Measurements from ENCODE around the gene CGREF1. TPM values are rescaled to one million over a fixed set of nuclear protein-coding genes. Genes with fewer than 3 reads are reported as not detected.

Gene CGREF1
- total RNA-seq, 1 donor from 2014 or later: 2.4 TPM

GRCh38 chr2:27070653-27071276, 48.2 kb downstream of the CGREF1 start:
- no peak for TF ChIP-seq CTCF (conservative IDR thresholded peaks at IDR 0.05)
- Mint-ChIP-seq H3K27me3 (peaks cover 5% of the 10 kb centered on the region), H3K9me3 (no peaks in the 10 kb centered on the region), H3K4me3 (peak overlapping the region; percentile 98), H3K4me1 (ENCODE audit: unreplicated experiment) (peaks cover 40% of the 10 kb centered on the region), H3K36me3 (peaks cover 25% of the 10 kb centered on the region), H3K27ac (peak overlapping the region; percentile 93)
- DNase-seq (ENCODE audit: extremely low spot score, unreplicated experiment): no peak

- Mint-ChIP-seq H3K9me3 (no peaks in the 10 kb centered on the region), H3K4me3 (peak overlapping the region; percentile 98), H3K27me3 (peaks cover 5% of the 10 kb centered on the region), H3K27ac (peak overlapping the region; percentile 93), H3K36me3 (peaks cover 25% of the 10 kb centered on the region), H3K4me1 (ENCODE audit: unreplicated experiment) (peaks cover 35% of the 10 kb centered on the region)
- no peak for DNase-seq (ENCODE audit: extremely low spot score, unreplicated experiment)
- TF ChIP-seq CTCF (conservative IDR thresholded peaks at IDR 0.05): no peak
Observed at GRCh38 chr2:27069961-27070618, 48.8 kb downstream of the CGREF1 start.

GRCh38 chr2:27069436-27069835, 49.5 kb downstream of the CGREF1 start:
- Mint-ChIP-seq H3K36me3 (peaks cover 26% of the 10 kb centered on the region), H3K4me3 (peak overlapping the region; percentile 98), H3K27me3 (no peaks in the 10 kb centered on the region), H3K9me3 (no peaks in the 10 kb centered on the region), H3K27ac (peak overlapping the region; percentile 93), H3K4me1 (ENCODE audit: unreplicated experiment) (peaks cover 29% of the 10 kb centered on the region)
- TF ChIP-seq CTCF (conservative IDR thresholded peaks at IDR 0.05): no peak
- no peak for DNase-seq (ENCODE audit: extremely low spot score, unreplicated experiment)

GRCh38 chr2:27067385-27067784, 51.5 kb downstream of the CGREF1 start:
- Mint-ChIP-seq H3K36me3 (peaks cover 28% of the 10 kb centered on the region), H3K27me3 (no peaks in the 10 kb centered on the region), H3K4me1 (ENCODE audit: unreplicated experiment) (peaks cover 22% of the 10 kb centered on the region), H3K9me3 (no peaks in the 10 kb centered on the region), H3K4me3 (no peak overlapping the region), H3K27ac (no peak overlapping the region)
- DNase-seq (ENCODE audit: extremely low spot score, unreplicated experiment): no peak
- TF ChIP-seq CTCF (conservative IDR thresholded peaks at IDR 0.05): no peak

- Mint-ChIP-seq H3K4me3 (no peak overlapping the region), H3K4me1 (ENCODE audit: unreplicated experiment) (peaks cover 22% of the 10 kb centered on the region), H3K9me3 (no peaks in the 10 kb centered on the region), H3K36me3 (peaks cover 24% of the 10 kb centered on the region), H3K27ac (no peak overlapping the region), H3K27me3 (no peaks in the 10 kb centered on the region)
- no peak for TF ChIP-seq CTCF (conservative IDR thresholded peaks at IDR 0.05)
- DNase-seq (ENCODE audit: extremely low spot score, unreplicated experiment): no peak
Observed at GRCh38 chr2:27065128-27065527, 53.8 kb downstream of the CGREF1 start.
